Testis (tissue), 2 donors: ENCODE results near the gene SSC4D.

Experiments
- POLR2A ChIP-seq: fragments of 450-650 bp; IDR thresholded peaks from one replicate; pipeline ENCODE4 v1.6.1; 2017; ENCODE audit warnings: antibody characterized with exemption, mild to moderate bottlenecking, moderate library complexity
- TF ChIP-seq, protein P1 (sequence below), 3 experiments: fragments of 450-650 bp in 2 of 3; fragments of 200-600 bp in 1 of 3; sonication (generic) in 1 of 3; IDR thresholded peaks; one replicate each; pipeline ENCODE4 v1.5.1; 2016 to 2019; ENCODE audit warnings: antibody characterized with exemption in 3 of 3, mild to moderate bottlenecking in 2 of 3, moderate library complexity in 1 of 3

DNA sequence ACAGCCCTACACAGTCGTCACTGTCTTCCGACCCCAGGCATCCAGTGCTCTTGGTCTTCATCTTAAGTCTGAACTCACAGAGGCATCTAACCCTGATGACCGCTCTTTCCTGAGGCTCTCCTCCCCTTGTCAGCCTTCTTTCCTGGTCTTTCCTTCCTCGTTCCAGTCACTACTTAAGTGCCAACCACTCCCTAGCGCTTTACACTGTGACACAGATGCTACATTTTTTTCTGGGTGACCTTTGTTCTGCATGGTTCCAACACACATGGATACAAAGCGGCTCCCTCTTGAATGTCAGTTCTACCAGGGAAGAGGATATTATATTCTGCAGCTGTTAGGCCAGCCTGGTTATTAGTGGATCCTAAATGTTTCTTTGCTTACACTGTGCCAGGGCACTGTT, 63.4 kb downstream of the SSC4D start:
- TF ChIP-seq, protein P1, sequence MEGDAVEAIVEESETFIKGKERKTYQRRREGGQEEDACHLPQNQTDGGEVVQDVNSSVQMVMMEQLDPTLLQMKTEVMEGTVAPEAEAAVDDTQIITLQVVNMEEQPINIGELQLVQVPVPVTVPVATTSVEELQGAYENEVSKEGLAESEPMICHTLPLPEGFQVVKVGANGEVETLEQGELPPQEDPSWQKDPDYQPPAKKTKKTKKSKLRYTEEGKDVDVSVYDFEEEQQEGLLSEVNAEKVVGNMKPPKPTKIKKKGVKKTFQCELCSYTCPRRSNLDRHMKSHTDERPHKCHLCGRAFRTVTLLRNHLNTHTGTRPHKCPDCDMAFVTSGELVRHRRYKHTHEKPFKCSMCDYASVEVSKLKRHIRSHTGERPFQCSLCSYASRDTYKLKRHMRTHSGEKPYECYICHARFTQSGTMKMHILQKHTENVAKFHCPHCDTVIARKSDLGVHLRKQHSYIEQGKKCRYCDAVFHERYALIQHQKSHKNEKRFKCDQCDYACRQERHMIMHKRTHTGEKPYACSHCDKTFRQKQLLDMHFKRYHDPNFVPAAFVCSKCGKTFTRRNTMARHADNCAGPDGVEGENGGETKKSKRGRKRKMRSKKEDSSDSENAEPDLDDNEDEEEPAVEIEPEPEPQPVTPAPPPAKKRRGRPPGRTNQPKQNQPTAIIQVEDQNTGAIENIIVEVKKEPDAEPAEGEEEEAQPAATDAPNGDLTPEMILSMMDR (IDR thresholded peaks at IDR 0.05), result no peak
- no peak for TF ChIP-seq POLR2A
